HEK293 (cell line): ENCODE results near the gene FRRS1L.

Source experiments
- CTCF ChIP-seq: fragments of 450-650 bp; formaldehyde crosslinking; IDR thresholded peaks from 2 replicates; pipeline ENCODE4 v1.5.1; 2016; ENCODE audit warnings: missing biosample characterization, missing genetic modification characterization
- ZSCAN18 ChIP-seq: fragments of 450-650 bp; formaldehyde crosslinking; IDR thresholded peaks from 2 replicates; pipeline ENCODE4 v1.5.1; 2016; ENCODE audit warnings: missing biosample characterization, missing genetic modification characterization

- TF ChIP-seq ZSCAN18 (tag by site-specific recombination) (no peak), CTCF (tag by site-specific recombination) (0 out of 2 replicates have a peak, but pooled peaks have one; percentile 9)
Measured at GRCh38 chr9:109182940-109183798, 16.1 kb upstream of the FRRS1L start.
